Activated T-helper 17 cell treated with anti-CD3 and anti-CD28 coated beads, Interleukin-2, amount 50 U/mL, for 72 hours (primary cell): ENCODE results near the gene ADD3. TPM values are rescaled to one million over a fixed set of nuclear protein-coding genes. Genes with fewer than 3 reads are reported as not detected.
"Not testable (repeated sequence)": the region's sequence is repeated elsewhere in the genome, so short reads cannot be mapped to it uniquely, and the experiment has no call there.

Source experiments
- ATAC-seq: fragments of 150-1000 bp; cut with Tn5 transposase; replicated peaks from 2 replicates; pipeline ENCODE4 v1.10.0; 2021; ENCODE audit warnings: mild to moderate bottlenecking, moderate library complexity
- H3K27ac Mint-ChIP-seq: one replicate; pipeline ENCODE4 v1.8.0; 2022; ENCODE audit warnings: mixed read lengths
- H3K27me3 Mint-ChIP-seq: one replicate; pipeline ENCODE4 v1.8.0; 2022; ENCODE audit warnings: mixed read lengths
- H3K36me3 Mint-ChIP-seq: one replicate; pipeline ENCODE4 v1.8.0; 2022; ENCODE audit warnings: low read depth, mild to moderate bottlenecking, mixed read lengths
- H3K4me1 Mint-ChIP-seq: one replicate; pipeline ENCODE4 v1.8.0; 2022; ENCODE audit warnings: mixed read lengths
- H3K4me3 Mint-ChIP-seq: one replicate; pipeline ENCODE4 v1.8.0; 2022; ENCODE audit warnings: mild to moderate bottlenecking, mixed read lengths
- H3K9me3 Mint-ChIP-seq: one replicate; pipeline ENCODE4 v1.8.0; 2022; ENCODE audit warnings: mixed read lengths
- total RNA-seq, 2 donors: library from RNA; stranded (reverse); gene quantifications; one replicate each; pipeline ENCODE4 v1.2.3, GENCODE V29; 2022

The ADD3 gene
- total RNA-seq, 2 donors from 2014 or later: 115 to 119 TPM

- no peaks in the 10 kb centered on the region for H3K27me3 Mint-ChIP-seq
- peaks cover 8% of the 10 kb centered on the region for H3K36me3 Mint-ChIP-seq
- no peak for ATAC-seq
- peaks cover 42% of the 10 kb centered on the region for H3K4me1 Mint-ChIP-seq
- no peaks in the 10 kb centered on the region for H3K9me3 Mint-ChIP-seq
- H3K27ac Mint-ChIP-seq: peak overlapping the region; percentile 2
- peak overlapping the region; percentile 16 for H3K4me3 Mint-ChIP-seq
Observed at GRCh38 chr10:110093722-110094121, 85.9 kb downstream of the ADD3 start.

GRCh38 chr10:110094786-110095185 is 87.0 kb downstream of the ADD3 start:
- no peaks in the 10 kb centered on the region for H3K27me3 Mint-ChIP-seq
- no peaks in the 10 kb centered on the region for H3K9me3 Mint-ChIP-seq
- no peak overlapping the region for H3K27ac Mint-ChIP-seq
- H3K4me3 Mint-ChIP-seq: no peak overlapping the region
- H3K36me3 Mint-ChIP-seq: peaks cover 8% of the 10 kb centered on the region
- no peak for ATAC-seq
- peaks cover 46% of the 10 kb centered on the region for H3K4me1 Mint-ChIP-seq

GRCh38 chr10:110101464-110102144 is 93.8 kb downstream of the ADD3 start:
- Mint-ChIP-seq H3K9me3 (no peaks in the 10 kb centered on the region), H3K4me3 (peak overlapping the region; percentile 37), H3K27me3 (no peaks in the 10 kb centered on the region), H3K4me1 (peaks cover 47% of the 10 kb centered on the region), H3K36me3 (peaks cover 58% of the 10 kb centered on the region), H3K27ac (peak overlapping the region; percentile 96)
- ATAC-seq: peak; percentile 84

GRCh38 chr10:110103921-110104461 is 96.2 kb downstream of the ADD3 start:
- no peaks in the 10 kb centered on the region for H3K9me3 Mint-ChIP-seq
- H3K4me3 Mint-ChIP-seq: peak overlapping the region; percentile 37
- no peak for ATAC-seq
- peaks cover 46% of the 10 kb centered on the region for H3K4me1 Mint-ChIP-seq
- H3K27ac Mint-ChIP-seq: peak overlapping the region; percentile 35
- H3K36me3 Mint-ChIP-seq: peaks cover 73% of the 10 kb centered on the region
- no peaks in the 10 kb centered on the region for H3K27me3 Mint-ChIP-seq

- Mint-ChIP-seq H3K36me3 (peaks cover 84% of the 10 kb centered on the region), H3K27ac (peak overlapping the region; percentile 76), H3K9me3 (no peaks in the 10 kb centered on the region), H3K27me3 (no peaks in the 10 kb centered on the region), H3K4me3 (no peak overlapping the region), H3K4me1 (peaks cover 37% of the 10 kb centered on the region)
- ATAC-seq: no peak
Observed at GRCh38 chr10:110105873-110106272, 98.1 kb downstream of the ADD3 start.

- peaks cover 22% of the 10 kb centered on the region for H3K4me1 Mint-ChIP-seq
- ATAC-seq: no peak
- no peaks in the 10 kb centered on the region for H3K9me3 Mint-ChIP-seq
- H3K36me3 Mint-ChIP-seq: peaks cover 80% of the 10 kb centered on the region
- no peak overlapping the region for H3K4me3 Mint-ChIP-seq
- no peak overlapping the region for H3K27ac Mint-ChIP-seq
- no peaks in the 10 kb centered on the region for H3K27me3 Mint-ChIP-seq
Observed at GRCh38 chr10:110107430-110107829, 99.6 kb downstream of the ADD3 start.

- Mint-ChIP-seq H3K27me3 (no peaks in the 10 kb centered on the region), H3K4me3 (no peak overlapping the region), H3K27ac (peak overlapping the region; percentile 42), H3K36me3 (peaks cover 82% of the 10 kb centered on the region), H3K9me3 (no peaks in the 10 kb centered on the region), H3K4me1 (peaks cover 21% of the 10 kb centered on the region)
- no peak for ATAC-seq
Observed at GRCh38 chr10:110107887-110108286, 100.1 kb downstream of the ADD3 start.

GRCh38 chr10:110109511-110109910 is 101.7 kb downstream of the ADD3 start:
- H3K36me3 Mint-ChIP-seq: peaks cover 85% of the 10 kb centered on the region
- peak overlapping the region; percentile 72 for H3K27ac Mint-ChIP-seq
- peaks cover 17% of the 10 kb centered on the region for H3K4me1 Mint-ChIP-seq
- H3K9me3 Mint-ChIP-seq: no peaks in the 10 kb centered on the region
- H3K27me3 Mint-ChIP-seq: no peaks in the 10 kb centered on the region
- no peak for ATAC-seq
- no peak overlapping the region for H3K4me3 Mint-ChIP-seq

- peak; percentile 84 for ATAC-seq
- no peaks in the 10 kb centered on the region for H3K27me3 Mint-ChIP-seq
- H3K36me3 Mint-ChIP-seq: peaks cover 85% of the 10 kb centered on the region
- H3K9me3 Mint-ChIP-seq: no peaks in the 10 kb centered on the region
- H3K27ac Mint-ChIP-seq: peak overlapping the region; percentile 72
- H3K4me3 Mint-ChIP-seq: no peak overlapping the region
- peaks cover 15% of the 10 kb centered on the region for H3K4me1 Mint-ChIP-seq
Observed at GRCh38 chr10:110110338-110110737, 102.6 kb downstream of the ADD3 start.

GRCh38 chr10:110113670-110114337 is 106.0 kb downstream of the ADD3 start:
- peaks cover 93% of the 10 kb centered on the region for H3K36me3 Mint-ChIP-seq
- no peaks in the 10 kb centered on the region for H3K27me3 Mint-ChIP-seq
- H3K4me3 Mint-ChIP-seq: no peak overlapping the region
- no peaks in the 10 kb centered on the region for H3K9me3 Mint-ChIP-seq
- H3K4me1 Mint-ChIP-seq: peaks cover 5% of the 10 kb centered on the region
- H3K27ac Mint-ChIP-seq: peak overlapping the region; percentile 39
- ATAC-seq: no peak

- peak overlapping the region; percentile 39 for H3K27ac Mint-ChIP-seq
Observed at GRCh38 chr10:110114668-110115067, 106.9 kb downstream of the ADD3 start.

GRCh38 chr10:110115784-110116520 is 108.2 kb downstream of the ADD3 start:
- Mint-ChIP-seq H3K27ac (peak overlapping the region; percentile 71), H3K27me3 (no peaks in the 10 kb centered on the region), H3K4me1 (peaks cover 5% of the 10 kb centered on the region), H3K9me3 (no peaks in the 10 kb centered on the region), H3K4me3 (no peak overlapping the region), H3K36me3 (peaks cover 92% of the 10 kb centered on the region)
- no peak for ATAC-seq

More at GRCh38 chr10:110114668-110115067, 106.9 kb downstream of the ADD3 start:
- H3K36me3 Mint-ChIP-seq: peaks cover 93% of the 10 kb centered on the region
- not testable (repeated sequence) for ATAC-seq, H3K27me3 Mint-ChIP-seq, H3K4me3 Mint-ChIP-seq, H3K4me1 Mint-ChIP-seq, H3K9me3 Mint-ChIP-seq

- H3K27me3 Mint-ChIP-seq: no peaks in the 10 kb centered on the region
- peaks cover 93% of the 10 kb centered on the region for H3K36me3 Mint-ChIP-seq
Observed at GRCh38 chr10:110118891-110119621, 111.3 kb downstream of the ADD3 start.

GRCh38 chr10:110123594-110123993 is 115.8 kb downstream of the ADD3 start:
- Mint-ChIP-seq H3K9me3 (no peaks in the 10 kb centered on the region), H3K36me3 (peaks cover 93% of the 10 kb centered on the region), H3K27me3 (no peaks in the 10 kb centered on the region), H3K27ac (no peak overlapping the region), H3K4me1 (peaks cover 5% of the 10 kb centered on the region), H3K4me3 (no peak overlapping the region)
- no peak for ATAC-seq

More at GRCh38 chr10:110118891-110119621, 111.3 kb downstream of the ADD3 start:
- Mint-ChIP-seq H3K9me3 (no peaks in the 10 kb centered on the region), H3K27ac (peak overlapping the region; percentile 3), H3K4me3 (no peak overlapping the region), H3K4me1 (no peaks in the 10 kb centered on the region)
- no peak for ATAC-seq
